NT2/D1 (cell line): Measurements from ENCODE around the gene GP9.

Experiments
- SUZ12 ChIP-seq: IDR thresholded peaks from 2 replicates; pipeline ENCODE4 v1.6.1; 2011; ENCODE audit not compliant: insufficient read length, insufficient read depth; ENCODE audit errors: extremely low read depth
- YY1 ChIP-seq: IDR thresholded peaks from 2 replicates; pipeline ENCODE4 v1.6.1; 2011; ENCODE audit not compliant: insufficient read length, insufficient read depth
- ZNF274 ChIP-seq: IDR thresholded peaks from 2 replicates; pipeline ENCODE4 v1.6.1; 2011; ENCODE audit warnings: mild to moderate bottlenecking, low read depth, low read length

GRCh38 chr3:129061888-129062834, 1.6 kb downstream of the GP9 start:
- TF ChIP-seq SUZ12, result no peak
- no peak for TF ChIP-seq ZNF274
- no peak for TF ChIP-seq YY1
